C4-2B (cell line): Measurements from ENCODE around the gene WBP2.

Experiments
- CTCF ChIP-seq: fragments of 450-650 bp; conservative IDR thresholded peaks from 2 replicates; pipeline ENCODE4 v1.5.1; 2017; ENCODE audit warnings: mild to moderate bottlenecking
- ZFX ChIP-seq: fragments of 450-650 bp; IDR thresholded peaks from 2 replicates; pipeline ENCODE4 v1.6.1; 2017

- TF ChIP-seq CTCF = no peak
- TF ChIP-seq ZFX = no peak
Measured at GRCh38 chr17:75829747-75830146, 25.4 kb downstream of the WBP2 start.
